GM23338 (cell line): ENCODE results near the gene NNMT.

Experiments
- EZH2 ChIP-seq: fragments of 200-600 bp; sonication (generic); IDR thresholded peaks from one replicate; pipeline ENCODE4 v1.8.0; 2017; ENCODE audit warnings: antibody characterized with exemption, mild to moderate bottlenecking, low read depth; ENCODE audit not compliant: unreplicated experiment
- EZH2phosphoT487 ChIP-seq: fragments of 200-600 bp; sonication (generic); IDR thresholded peaks from one replicate; pipeline ENCODE4 v1.8.1; 2018; ENCODE audit warnings: antibody characterized with exemption; ENCODE audit not compliant: unreplicated experiment
- NANOG ChIP-seq: IDR thresholded peaks from 2 replicates; pipeline ENCODE4 v1.6.1; 2016; ENCODE audit warnings: antibody characterized with exemption, borderline replicate concordance
- POLR2AphosphoS5 ChIP-seq: IDR thresholded peaks from 2 replicates; pipeline ENCODE4 v1.6.1; 2016; ENCODE audit warnings: antibody characterized with exemption, low read depth
- ZNF331 ChIP-seq: fragments of 250-450 bp; sonication (Bioruptor Pico); IDR thresholded peaks from 2 replicates; pipeline ENCODE4 v1.5.0; 2020; ENCODE audit warnings: low read depth, mild to moderate bottlenecking, moderate library complexity
- TF ChIP-seq, protein P1 (sequence below), 2 experiments: fragments of 200-600 bp in 1 of 2; sonication (generic) in 1 of 2; conservative IDR thresholded peaks; 2 replicates each; pipeline versions ENCODE4 v1.5.1 to v1.6.1; 2016 to 2017; ENCODE audit warnings: antibody characterized with exemption in 2 of 2, low read depth in 2 of 2, mild to moderate bottlenecking in 2 of 2, moderate library complexity in 1 of 2
- TF ChIP-seq, protein P2 (sequence below): IDR thresholded peaks from one replicate; pipeline ENCODE4 v1.6.1; 2018; ENCODE audit warnings: antibody characterized with exemption; ENCODE audit not compliant: unreplicated experiment
- TF ChIP-seq, protein P3 (sequence below): IDR thresholded peaks from 2 replicates; pipeline ENCODE4 v1.6.1; 2016; ENCODE audit warnings: antibody characterized with exemption

DNA sequence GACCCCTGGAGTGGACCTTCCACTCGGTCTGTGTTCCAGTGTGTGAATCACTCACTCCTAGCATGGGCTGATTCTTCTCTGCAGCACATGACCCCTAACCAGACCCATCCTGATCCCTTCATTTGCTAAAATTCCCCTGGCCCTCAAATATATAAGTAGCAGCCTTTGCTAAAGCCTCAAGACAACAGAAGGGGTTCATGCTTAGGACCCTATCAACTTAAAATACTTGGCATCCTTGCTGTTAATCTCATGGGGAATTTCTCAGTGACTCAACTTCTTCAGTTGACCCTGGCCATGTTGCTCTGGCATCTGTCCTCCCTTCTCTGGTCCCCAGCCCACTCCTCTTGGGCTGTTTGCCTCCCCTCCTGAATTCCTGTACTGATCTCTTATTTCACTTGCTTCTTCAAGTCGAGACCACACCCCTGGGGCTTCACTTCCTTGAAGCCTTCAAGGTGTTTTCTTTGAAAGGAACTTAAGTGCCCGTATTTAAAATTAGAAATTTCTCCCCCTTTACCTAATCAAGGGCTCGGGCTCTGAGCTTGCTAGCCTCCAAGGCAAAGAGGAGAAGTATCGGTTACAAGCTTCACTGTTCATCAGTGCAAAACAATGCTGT is 23.6 kb downstream of the NNMT start:
- TF ChIP-seq, protein P1, sequence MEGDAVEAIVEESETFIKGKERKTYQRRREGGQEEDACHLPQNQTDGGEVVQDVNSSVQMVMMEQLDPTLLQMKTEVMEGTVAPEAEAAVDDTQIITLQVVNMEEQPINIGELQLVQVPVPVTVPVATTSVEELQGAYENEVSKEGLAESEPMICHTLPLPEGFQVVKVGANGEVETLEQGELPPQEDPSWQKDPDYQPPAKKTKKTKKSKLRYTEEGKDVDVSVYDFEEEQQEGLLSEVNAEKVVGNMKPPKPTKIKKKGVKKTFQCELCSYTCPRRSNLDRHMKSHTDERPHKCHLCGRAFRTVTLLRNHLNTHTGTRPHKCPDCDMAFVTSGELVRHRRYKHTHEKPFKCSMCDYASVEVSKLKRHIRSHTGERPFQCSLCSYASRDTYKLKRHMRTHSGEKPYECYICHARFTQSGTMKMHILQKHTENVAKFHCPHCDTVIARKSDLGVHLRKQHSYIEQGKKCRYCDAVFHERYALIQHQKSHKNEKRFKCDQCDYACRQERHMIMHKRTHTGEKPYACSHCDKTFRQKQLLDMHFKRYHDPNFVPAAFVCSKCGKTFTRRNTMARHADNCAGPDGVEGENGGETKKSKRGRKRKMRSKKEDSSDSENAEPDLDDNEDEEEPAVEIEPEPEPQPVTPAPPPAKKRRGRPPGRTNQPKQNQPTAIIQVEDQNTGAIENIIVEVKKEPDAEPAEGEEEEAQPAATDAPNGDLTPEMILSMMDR (conservative IDR thresholded peaks at IDR 0.05; ENCODE audit: low read depth in 2 of 2): no peak
- TF ChIP-seq POLR2AphosphoS5 (peak; percentile 22; the same call in 1 of the 2 replicates), NANOG (no peak), EZH2 (no peak), EZH2phosphoT487 (no peak), ZNF331 (CRISPR knock-in tag) (no peak)
- TF ChIP-seq, protein P2, sequence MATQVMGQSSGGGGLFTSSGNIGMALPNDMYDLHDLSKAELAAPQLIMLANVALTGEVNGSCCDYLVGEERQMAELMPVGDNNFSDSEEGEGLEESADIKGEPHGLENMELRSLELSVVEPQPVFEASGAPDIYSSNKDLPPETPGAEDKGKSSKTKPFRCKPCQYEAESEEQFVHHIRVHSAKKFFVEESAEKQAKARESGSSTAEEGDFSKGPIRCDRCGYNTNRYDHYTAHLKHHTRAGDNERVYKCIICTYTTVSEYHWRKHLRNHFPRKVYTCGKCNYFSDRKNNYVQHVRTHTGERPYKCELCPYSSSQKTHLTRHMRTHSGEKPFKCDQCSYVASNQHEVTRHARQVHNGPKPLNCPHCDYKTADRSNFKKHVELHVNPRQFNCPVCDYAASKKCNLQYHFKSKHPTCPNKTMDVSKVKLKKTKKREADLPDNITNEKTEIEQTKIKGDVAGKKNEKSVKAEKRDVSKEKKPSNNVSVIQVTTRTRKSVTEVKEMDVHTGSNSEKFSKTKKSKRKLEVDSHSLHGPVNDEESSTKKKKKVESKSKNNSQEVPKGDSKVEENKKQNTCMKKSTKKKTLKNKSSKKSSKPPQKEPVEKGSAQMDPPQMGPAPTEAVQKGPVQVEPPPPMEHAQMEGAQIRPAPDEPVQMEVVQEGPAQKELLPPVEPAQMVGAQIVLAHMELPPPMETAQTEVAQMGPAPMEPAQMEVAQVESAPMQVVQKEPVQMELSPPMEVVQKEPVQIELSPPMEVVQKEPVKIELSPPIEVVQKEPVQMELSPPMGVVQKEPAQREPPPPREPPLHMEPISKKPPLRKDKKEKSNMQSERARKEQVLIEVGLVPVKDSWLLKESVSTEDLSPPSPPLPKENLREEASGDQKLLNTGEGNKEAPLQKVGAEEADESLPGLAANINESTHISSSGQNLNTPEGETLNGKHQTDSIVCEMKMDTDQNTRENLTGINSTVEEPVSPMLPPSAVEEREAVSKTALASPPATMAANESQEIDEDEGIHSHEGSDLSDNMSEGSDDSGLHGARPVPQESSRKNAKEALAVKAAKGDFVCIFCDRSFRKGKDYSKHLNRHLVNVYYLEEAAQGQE: no peak
- TF ChIP-seq, protein P3, sequence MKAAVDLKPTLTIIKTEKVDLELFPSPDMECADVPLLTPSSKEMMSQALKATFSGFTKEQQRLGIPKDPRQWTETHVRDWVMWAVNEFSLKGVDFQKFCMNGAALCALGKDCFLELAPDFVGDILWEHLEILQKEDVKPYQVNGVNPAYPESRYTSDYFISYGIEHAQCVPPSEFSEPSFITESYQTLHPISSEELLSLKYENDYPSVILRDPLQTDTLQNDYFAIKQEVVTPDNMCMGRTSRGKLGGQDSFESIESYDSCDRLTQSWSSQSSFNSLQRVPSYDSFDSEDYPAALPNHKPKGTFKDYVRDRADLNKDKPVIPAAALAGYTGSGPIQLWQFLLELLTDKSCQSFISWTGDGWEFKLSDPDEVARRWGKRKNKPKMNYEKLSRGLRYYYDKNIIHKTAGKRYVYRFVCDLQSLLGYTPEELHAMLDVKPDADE: no peak
